NCI-H1930 (cell line): Measurements from ENCODE around the gene CREBBP.

Experiments
- DNase-seq, 2 experiments: peaks; one replicate each; lab custom pipeline; 2025; lab: John Stamatoyannopoulos, UW

Gene CREBBP

DNA sequence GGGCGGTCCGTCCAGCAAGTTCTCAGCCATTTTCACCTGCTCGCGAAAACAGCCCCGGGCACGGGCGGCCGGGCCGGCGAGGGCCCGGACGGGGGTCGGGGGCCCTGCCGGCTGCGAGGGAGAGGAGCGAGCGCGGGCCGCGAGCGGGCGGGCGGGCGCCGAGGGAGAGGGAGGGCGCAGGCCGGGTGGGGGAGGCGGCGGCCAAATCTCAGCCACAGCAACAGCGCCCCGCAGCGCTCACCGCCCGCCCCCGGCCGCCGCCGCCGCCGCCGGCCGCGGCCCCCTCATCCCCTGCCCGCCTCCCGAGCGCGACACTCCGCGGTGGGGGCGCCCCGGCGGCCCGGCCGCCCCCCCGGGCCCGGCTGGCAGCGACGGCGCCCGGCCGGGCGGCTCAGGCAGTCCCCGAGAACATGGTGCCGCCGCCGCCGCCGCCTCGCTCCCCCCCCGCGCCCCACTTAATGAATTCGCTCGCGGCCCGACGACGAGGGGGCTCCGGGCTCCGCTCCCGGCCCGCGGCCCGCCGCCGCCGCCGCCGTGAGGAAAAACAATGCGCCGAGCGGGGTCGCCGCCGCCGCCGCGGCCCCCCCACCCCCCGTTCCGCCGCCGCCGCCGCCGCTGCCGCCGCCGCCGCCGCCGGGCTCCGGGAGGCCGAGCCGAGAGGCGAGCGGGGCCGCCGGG lies 487 bp downstream of the CREBBP start:
- peak; percentile 27 to 61 for DNase-seq

GRCh38 chr16:3879258-3879886 lies 1.1 kb downstream of the CREBBP start:
- no peak for DNase-seq

DNA sequence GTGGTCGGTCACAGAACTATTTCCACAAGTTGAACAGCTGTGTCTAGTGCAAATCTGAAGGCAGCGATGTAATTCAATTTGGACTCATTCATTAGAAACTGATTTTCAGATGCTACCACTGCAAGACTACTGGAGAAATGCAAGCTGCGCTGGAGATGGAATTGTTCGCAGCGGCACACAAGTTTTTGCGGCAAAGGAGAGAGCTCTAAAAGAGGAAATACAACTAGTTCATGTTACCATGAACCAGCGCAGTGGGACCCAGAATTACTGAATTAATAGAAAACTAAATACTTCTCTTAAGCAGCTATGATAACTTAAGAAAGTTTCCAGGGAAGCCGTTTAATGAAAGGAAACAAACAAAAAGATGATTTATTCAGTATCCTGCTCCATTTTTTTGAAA lies 1.9 kb downstream of the CREBBP start:
- DNase-seq = no peak

- no peak for DNase-seq
These were observed 3.8 kb downstream of the CREBBP start for GRCh38 chr16:3876695-3877094.

DNA sequence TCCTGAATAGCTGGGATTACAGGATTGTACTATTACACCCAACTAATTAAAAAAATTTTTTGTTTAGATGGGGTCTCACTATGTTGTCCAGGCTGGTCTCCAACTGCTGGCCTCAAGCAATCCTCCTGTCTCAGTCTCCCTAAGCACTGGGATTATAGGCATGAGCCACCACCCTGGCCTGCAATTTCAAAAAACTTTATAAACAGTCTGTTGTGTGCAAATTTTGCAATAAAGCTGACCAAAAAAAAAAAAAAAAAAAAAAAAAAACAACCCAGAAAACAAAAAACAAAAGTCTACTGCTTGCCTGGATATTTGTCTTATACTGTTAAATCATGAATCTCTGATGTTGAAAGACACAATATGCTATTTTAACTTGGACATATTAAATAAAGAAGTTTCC lies 4.4 kb downstream of the CREBBP start:
- DNase-seq = no peak

GRCh38 chr16:3874794-3875692 lies 5.5 kb downstream of the CREBBP start:
- no peak for DNase-seq

DNA sequence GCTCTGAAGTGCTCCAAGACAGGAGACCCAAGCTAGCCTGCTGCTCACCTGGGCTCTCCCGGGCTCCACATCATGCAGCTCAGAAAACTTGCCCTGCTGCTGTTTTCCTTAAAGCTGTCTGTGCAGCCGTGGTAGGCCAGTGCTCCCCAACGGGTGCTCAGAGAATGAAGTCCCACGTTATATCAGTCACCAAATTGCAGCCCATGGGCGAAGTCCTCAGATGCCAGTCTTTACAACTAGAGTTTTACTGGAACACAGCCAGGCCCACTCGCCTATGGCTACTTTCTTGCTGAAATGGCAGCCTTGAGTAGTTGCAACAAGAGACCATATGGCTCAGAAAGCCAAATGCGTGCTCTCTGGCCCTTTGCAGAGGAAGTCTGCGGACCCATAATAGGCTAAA lies 6.3 kb downstream of the CREBBP start:
- no peak for DNase-seq

DNA sequence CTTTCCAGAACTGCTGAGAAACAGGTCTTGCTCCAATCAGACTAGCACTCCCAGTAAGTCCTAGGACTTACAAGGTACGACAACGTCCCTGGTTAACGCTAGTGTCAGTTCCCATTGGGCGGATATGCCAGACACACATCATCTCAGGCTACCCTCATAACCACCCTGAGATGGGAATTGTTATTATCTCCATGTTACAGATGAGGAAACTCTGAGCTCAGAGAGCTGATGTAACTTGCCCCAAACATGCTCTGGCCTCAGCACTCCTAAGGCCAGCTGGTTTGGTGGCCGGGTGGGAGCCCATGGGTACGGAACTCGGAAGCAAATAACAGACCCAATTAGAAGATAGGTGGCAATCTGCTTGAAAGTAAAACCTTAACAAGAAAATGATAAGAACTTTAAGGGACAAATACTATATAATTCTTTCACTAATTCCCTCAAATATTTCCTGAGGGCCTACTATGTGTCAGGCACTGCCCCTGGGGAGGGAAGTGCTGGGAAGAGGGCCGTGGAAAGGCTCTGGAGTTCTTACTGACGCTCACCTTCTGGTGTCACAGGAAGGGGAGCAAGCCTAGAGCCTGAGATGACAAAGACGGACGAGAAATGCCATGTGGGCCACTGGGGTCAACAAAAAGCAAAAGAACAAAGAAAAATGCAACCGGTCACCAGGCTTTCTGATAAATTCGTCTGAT lies 6.9 kb downstream of the CREBBP start:
- no peak for DNase-seq

- DNase-seq = no peak
These were observed 8.2 kb downstream of the CREBBP start for GRCh38 chr16:3872216-3872895.

DNA sequence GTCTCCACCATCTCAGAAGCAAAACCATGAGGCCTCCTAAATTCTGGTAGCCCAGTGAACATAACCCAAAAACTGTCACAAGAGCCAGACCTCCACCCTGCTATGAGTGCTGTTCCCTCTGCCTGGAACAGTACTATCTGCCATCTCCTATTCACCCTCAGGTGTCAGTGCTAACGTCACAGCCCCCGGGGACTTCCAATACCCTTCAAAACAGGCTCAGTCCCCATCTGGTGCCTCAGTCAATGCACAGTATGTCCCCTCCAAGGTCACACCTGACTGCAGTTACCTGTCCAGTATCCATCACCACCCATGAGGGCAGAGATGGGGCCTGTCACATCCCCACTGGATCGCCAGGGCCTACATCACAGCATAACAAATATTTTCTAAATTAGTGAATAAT lies 11.5 kb downstream of the CREBBP start:
- DNase-seq = no peak

DNA sequence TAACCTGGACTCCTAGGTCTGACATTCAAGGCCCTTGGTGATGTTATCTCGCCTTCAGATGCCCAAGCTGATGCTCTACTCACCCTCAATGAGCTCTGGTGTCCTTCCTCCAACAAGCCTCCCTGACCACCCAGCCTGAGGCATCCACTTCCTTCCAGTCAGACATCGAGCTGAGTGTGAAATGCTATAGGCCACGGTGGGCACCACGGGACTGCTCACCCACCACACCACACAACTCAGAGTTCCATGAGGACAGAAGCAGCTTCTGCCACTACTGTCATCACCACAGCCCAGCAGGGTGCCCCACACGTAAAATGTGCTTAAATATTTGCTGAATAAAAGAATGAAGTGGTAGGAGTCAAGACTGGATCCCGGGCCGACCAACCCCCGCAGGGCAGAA lies 12.0 kb downstream of the CREBBP start:
- no peak for DNase-seq

DNA sequence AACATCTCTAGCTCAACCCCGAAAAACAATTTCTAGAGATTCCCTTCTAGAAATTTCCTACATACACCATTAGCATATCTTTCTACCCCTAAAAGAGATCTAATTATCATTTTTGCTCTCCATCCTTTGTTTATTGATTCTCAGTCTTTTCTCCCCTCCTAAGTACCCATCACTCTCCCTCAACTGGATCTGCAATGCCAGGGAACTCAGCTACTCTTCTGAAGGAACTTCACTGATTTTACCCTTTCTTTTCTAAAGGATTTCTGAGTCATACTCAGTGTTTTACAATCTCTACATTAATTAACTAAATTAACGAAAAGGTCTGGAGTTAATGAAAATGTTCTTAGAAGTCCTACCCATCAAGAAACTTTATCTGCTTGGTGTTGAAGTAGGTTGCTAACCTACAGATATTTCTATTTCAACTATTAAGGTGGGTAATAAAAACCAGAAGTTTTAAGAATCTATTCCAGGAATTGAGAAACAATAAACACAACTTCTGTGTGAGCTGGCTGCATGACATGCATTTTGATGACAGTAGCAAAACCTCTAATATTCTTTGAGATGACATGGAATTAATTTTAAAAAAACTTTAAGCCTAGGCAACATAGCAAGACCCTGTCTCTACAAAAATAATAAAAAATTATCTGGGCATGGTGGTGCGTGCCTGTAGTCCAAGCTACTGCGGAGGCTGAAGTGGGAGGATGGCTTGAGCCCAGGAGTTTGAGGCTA lies 13.6 kb downstream of the CREBBP start:
- no peak for DNase-seq

DNA sequence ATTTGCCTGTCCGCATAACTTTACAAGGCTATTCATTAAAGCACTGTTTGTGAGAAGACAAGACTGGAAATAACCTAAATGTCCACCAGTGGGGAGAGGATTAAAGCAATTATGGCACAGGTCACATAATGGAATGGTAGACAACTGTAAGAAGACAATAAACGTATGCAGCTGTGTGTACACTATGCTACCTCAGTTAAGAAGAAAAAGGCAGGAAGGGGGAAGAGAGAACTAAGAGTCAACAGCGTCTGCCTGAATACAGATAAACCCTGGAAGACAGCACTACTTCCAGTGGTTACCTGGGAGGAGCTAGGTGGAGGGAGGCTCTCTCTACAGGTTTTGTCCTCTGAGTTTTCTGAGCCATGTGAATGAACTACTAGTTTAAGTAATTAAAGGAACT lies 15.3 kb downstream of the CREBBP start:
- DNase-seq = no peak

- no peak for DNase-seq
These were observed 16.0 kb downstream of the CREBBP start for GRCh38 chr16:3864562-3864961.

- no peak for DNase-seq
These were observed 16.9 kb downstream of the CREBBP start for GRCh38 chr16:3863587-3863986.

DNA sequence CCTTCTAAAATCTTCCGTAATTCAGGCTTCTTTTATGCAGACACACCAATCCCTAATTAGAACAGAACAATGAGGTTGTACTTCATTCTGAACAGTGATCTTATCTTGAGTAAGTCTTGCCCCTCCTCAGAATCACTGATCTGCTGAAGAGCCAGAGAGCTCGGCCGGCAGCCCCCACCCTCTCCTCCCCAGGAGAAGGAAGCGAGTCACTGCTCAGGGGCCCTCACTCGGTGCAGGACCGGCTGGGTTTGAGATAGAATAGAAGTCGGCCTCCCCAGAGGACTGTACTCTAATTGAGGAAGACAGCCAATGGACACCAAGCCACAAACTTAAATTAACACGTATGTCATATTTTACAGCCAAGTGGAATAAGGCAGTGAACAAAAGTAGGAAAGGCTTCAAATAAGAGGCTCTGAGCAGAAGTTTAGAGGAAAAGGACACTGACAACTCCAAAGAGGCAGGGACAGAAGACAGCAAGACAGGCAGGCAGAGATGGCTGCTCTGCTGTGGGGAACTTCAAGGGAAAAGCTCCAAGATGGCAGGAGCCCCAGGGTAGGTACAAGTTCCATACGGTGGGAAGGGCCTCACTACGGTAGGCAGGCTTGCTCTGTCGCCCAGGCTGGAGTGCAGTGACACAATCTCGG lies 18.6 kb downstream of the CREBBP start:
- DNase-seq = no peak

- DNase-seq = no peak
These were observed 20.6 kb downstream of the CREBBP start for GRCh38 chr16:3859889-3860288.

- no peak for DNase-seq
These were observed 21.7 kb downstream of the CREBBP start for GRCh38 chr16:3858801-3859200.

- no peak for DNase-seq
These were observed 23.1 kb downstream of the CREBBP start for GRCh38 chr16:3857189-3858043.
